Nucleus accumbens (tissue), 56 donors: ENCODE results near the gene LZTR1.
"Not testable (repeated sequence)": the region's sequence is repeated elsewhere in the genome, so short reads cannot be mapped to it uniquely, and the experiment has no call there.

ENCODE experiments used
- DNase-seq, 56 donors: peaks; one replicate each; lab custom pipeline; 2025; lab: John Stamatoyannopoulos, UW

LZTR1 gene

DNA sequence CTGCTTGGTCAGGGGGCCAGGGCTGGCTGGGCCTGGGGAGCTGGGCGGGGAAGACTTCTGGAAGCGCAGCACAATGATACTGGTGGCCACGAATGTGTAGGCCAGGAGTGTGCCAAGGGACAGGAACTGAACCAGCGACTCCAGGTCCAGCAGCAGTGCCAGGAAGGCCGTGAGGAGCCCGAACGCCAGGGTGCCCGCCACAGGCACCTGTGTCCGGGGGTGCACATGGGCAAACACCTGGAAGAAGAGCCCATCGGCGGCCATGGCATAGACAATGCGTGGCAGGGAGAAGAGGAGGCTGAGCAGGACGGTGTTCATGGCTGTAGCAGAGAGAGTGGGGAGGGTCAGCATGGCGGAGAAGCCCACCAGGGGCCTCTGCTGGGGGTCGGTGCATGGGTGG, 47.9 kb downstream of the LZTR1 start:
- no peak for DNase-seq

DNA sequence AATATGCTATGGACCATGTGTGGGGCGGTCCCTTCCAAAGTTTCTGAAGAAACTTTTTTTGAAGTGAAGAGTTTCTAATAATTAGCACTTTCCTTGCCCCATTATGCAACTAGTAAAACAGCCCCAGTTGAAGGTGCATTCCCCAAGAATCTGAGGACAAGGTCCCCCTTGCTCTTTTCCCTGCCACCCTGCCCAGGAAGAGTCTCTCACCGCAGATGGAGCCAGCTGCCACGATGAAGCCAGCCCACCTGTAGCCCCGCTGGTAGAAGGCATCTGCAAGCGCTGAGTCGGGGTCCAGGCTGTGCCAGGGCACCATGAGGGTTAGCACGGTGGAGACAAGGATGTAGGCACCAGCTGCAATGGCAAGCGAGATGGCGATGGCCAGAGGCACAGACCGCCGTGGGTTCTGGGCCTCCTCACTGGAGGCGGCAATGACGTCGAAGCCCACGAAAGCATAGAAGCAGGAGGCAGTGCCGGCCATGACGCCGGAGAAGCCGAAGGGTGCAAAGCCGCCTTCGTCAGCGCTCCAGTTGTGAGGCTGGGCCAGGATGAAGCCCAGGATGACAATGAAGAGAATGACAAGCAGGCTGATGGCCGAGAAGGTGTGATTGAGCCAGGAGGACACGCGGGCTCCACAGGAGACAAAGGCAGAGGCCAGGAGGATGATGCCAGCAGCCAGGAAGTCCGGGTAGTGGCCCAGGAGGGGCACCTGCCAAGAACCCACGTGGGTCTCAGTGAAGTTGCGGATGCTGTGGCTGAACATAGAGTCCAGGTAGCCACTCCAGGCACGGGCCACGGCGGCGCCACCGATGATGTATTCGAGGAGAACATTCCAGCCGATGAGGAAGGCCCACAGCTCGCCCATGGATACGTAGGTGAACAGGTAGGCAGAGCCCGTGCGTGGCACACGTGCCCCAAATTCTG, 48.8 kb downstream of the LZTR1 start:
- DNase-seq = no peak

DNA sequence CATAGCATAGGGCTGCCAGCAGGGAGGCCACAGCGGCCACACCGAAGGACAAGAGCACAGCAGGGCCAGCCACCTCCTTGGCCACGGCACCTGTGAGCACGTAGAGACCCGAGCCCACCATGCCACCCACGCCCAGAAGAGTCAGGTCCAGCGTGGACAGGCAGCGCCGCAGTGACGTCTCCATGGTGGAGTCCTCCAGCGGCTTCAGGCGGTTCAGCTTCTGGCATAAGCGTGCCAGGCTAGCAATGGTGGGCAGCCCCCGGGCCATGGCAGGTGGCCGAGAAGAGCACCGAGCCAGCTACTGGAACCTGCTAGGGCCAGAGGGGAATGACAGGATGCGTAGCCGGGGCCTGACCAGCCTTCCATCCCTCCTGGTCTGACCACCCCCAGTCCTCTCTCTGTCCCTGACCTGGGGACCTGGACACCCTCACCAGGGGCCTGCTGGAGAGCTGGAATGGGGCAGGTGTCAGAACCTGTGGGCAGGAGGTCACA, 49.5 kb downstream of the LZTR1 start:
- no peak for DNase-seq

DNA sequence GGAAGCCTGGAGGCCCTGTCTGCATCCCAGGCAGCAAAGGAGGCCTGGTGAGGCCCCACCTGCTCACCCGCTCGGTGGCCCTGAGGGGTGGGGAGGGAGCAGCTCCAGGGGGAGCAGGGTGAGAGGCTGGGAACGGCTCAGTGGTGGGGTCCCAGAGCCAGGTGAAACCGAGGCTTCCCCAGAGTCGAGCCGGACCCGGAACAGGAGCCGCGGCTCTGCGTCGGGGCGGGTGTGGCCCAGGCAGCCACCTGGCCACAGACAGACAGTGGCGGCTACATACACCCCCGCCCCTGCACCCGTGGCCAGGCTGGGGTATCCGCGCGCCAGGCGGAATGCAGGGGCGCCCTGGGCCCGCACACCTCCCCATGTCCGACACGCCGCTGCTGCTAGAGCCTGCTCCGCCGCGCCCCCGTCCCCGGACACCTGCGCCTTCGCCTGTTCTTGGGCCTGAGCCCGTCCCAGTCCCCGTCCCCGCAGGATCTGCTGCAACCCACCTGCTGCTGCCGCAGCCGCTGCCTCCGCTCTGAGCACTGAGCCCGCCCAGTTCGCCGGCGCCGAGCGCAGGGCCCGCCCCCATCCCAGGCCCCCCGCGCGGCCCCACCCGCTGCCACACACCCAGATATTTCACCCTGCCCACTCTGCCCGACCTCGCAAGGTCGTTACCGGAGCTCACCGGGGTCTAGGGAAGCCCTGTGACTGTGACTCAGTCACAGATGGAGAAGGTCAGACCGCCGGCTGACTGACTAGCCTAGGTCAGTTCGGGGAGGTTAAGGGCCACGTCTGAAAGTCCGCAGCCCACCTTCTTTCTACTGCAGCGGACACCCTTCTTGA, 50.2 kb downstream of the LZTR1 start, which contains the start of gene SLC7A4:
SLC7A4 (minus strand) TSS at position 525 of the 831 bp plus-strand sequence. CDS start 749 bp downstream, outside the sequence.
- peak in 11 of 56 donors; percentile 2 to 59 (median 26) for DNase-seq

DNA sequence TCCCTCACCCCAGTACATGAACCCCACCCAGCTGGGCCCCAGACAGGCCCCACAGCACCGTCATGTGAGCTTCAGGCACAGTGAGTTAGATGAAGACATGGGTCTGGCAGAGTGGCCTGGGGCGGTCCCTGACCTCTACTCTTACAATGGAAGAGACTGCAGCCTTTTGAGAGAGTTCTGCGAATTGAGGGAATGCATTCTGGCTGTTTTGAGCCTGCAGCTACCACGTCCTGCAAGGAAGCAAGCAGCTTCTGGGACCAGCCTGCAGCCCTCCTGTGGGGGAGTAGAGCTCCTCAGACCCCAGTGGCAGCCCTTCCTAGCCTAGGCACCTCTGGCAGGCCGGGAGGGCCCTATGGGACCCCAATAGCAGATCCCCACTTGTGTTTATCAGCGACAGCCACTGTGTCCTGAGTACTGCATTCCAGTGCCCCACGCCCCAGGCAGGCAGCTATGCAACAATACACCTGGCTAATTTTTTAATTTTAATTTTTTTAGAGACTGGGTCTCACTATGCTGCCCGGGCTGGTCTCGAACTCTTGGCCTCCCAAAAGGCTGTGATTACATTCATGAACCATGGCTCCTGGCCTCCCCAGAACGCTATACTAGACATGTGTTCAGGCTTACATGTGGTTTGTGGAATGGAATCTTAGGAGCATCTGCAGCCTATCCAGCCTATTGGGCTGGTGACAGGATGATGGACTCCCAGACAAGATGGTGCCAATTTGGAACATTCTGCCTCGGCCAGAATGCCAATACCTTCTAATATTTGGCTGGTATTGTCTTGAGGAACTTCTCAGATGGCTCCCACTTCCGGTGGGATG, 51.0 kb downstream of the LZTR1 start:
- DNase-seq = no peak

DNA sequence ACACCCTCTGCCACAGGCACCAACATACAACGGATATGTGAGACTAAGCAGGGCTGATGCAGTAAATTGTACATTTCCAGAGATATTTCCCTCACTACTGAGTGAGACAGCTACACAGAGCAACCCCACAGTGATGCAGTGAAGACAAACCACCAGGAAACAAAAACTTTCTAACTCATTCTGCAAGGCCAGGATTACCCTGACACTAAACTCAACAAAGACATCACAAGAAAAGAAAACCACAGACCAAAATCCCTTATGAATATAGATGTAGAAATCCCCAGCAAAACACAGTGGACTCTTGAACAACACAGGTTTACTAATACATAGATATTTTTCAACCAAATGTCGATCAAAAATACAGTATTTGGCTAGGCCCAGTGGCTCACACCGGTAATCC, 51.8 kb downstream of the LZTR1 start:
- no peak for DNase-seq

DNA sequence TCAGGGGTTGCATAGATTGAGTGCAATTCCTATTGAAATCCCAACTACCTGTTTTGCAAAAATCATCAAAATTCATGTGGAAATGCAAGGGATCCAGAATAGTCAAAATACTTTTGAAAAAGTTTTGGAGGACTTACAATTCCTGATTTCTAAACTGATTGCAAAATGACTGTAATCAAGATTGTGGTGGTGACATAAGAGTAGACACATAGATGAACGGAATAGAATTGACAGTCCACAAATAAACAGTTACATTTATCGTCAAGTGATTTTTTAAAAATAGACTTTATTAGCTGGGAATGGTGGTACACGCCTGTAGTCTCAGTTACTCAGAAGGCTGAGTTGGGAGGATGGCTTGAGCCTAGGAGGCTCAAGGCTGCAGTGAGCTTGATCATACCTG, 52.9 kb downstream of the LZTR1 start:
- no peak for DNase-seq

DNA sequence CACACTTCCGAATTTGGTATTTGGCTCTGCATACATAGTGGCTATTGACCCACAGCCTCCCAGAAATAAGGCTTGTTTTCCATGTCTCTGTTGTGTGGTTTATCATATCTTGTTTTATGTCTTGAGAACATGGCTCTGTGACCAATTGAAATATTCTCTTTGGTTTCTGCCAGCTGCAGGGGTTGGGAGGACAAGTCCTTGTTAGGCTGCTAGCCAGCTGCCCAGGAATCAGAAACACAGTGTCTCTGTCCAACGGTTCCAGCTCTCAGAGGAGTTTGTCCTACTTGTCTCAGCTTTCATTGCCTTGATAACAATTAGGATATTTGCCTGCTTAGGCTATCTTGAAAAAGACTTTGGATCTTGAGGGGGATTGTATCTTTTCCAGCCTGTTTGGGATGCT, 56.3 kb downstream of the LZTR1 start:
- DNase-seq = no peak

DNA sequence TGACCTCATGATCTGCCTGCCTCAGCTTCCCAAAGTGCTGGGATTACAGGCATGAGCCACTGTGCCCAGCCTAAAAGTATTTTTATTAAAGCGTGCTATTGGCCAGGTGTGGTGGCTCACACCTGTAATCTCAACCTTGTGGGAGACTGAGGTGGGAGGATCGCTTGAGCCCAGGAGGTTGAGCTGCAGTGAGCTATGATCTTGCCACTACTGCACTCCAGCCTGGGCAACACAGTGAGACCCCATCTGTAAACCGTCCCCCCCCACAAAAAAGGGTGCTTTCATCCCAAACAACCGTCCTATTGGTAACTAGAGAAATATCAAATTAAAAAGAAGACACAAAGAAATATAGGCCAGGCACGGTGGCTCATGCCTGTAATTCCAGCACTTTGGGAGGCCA, 57.1 kb downstream of the LZTR1 start:
- DNase-seq = not testable (repeated sequence)

DNA sequence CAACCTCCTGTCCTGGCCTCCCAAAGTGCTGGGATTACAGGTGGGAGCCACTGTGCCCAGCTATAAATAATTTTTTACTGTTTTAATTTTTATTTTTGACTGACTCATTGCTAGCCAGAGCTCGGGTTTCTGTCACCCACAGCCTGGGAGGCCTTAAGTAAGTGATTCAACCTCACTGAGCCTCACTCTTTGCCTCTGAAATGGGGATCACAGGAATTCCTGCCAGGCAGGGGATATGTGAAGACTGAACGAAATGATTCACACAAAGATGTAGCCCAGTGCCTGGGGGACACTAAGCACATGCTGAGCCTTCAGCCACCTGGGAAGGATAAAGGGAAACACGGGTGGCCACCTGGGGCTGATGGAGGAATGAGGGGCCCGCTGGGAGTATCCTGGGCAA, 59.8 kb downstream of the LZTR1 start:
- no peak for DNase-seq

DNA sequence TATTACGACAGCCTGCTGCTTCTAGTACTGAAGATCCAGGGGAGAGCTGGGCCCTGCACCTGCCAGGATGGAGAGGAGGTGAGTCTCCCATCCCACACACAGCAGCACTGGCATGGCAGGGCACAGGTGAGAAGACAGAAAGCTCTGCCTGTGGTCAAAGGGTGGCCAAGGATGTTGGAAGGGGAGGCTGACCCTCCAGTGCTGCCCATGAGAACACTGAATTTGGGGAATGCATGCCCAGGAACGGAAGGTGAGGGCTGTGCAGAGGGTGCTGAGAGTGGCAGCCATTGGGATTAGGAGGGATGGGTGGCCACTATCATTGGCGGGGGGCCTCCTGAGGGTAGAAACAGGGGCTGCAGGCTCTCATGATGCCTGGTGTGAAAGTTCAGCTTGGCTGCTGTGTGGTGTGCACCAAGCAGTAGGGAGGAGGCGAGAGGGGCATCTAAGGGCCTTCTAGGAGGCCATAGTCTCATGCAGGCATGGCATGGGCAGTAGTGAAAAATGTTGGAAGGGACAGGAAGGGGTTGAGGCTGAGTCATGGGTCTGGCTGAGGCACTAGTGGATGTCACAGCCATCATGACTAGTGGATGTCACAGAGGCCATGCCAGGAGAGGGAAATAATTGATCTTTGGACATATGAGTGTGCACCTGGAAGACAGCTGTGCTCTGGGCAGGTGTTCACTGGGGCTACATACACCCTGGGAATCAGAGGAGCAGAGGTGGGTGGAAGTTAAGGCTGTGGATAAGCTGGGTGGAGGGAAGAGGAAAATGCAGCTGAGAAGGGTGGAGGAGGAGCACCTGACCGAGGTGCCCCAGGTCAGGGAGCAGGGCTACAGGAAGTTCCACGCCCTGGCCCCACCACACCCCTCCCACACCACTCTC, 61.1 kb downstream of the LZTR1 start:
- DNase-seq = no peak

DNA sequence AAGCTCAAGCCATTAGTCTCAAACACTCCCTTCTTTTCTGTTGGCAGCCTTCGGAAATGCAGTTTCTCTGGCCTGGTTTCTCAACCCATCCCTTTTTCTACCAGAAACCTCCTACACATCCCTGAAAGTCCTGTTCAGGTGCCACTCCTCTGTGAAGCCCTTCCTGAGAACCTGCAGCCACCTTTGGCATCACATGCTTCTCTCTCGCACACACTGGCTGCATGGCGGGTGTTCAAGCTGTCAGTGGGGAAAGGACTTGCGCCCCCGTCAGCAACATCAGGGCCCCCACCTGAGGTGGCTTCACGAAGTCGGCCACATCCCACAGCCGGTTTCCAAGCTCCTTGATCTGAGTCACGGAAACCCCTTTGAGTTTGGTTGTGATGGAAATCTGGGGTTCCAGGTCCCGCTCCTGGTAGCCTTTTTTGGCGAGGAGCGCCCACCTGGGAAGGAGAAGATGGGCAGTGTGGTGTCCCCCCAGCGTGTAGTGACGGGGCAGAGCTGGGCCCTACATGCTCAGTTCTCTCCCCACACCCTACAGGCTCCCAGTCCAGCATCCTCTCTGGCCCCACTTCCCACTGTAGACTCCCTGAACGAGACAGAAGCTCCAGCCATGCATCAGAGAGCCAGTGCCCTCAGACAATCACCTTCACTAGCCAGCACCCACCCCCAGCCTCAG, 61.9 kb downstream of the LZTR1 start:
- DNase-seq = no peak

DNA sequence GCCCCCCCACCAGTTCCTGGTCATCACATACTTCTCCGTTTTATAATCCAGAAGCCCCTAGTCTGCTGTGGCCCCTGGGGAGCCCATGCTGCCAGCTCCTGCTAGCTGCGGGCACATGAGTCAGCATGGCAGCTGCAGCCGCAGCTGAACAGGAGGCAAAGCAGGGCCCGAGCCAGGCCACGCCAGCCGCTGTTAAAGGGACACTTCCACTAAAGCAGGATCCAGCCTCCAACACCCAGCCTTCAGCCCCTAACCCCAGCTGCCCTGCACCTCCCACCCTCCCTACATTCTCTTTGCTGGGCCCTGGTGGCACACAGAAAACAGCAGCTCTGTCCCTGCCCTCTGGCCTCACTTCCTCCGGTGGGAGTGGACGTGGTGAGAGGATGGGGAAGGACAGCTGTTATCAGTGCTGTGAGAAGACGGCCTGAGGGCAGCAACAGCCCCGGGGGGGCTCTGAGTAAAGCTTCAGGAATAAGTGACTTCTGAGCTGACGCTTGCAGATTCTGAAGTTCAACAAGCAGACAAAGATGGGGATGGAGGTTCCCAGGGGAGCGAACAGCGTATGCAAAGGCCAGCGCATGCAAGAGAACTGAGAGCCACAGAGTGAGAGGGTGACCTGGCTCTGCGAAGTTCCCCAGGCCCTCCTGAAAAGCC, 63.0 kb downstream of the LZTR1 start:
- DNase-seq = peak in 6 of 56 donors; percentile 5 to 34 (median 26)

DNA sequence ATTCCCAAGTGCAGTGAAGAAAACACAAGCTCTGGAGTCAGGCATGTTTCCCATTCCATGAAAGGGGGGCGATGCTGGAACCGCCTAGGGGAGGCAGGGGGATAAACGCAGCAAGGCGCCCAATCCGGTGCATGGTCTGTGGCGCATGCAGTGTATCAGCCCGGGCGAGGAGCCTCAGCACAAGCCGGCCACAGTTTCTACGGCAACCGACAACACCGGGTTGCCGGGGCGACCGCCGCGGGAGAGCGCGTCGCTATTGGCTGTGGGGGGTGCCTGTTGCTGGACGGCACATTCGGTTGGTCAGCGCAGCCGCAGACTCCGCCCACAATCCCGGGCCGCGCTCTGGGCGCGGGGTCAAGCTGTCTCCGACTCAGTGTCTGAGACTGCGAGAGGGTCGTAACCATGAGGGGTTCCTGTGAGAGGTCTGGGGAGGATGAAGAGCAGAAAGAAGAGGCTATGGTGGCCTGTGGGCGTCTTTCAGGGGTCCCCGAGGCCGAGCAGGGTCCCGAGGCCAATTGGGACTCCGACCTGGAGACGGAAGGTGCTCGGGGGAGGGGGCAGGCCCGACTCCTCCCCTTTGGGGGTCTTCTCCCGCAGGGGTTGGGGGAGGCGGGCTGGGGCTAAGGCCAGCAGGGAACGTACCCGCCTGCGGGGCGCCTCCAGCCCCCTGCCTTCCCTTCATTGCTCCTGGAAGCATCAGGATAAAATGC, 63.6 kb downstream of the LZTR1 start, which contains the start of gene LRRC74B:
LRRC74B (plus strand) TSS at position 362 of the 710 bp plus-strand sequence; CDS start at position 403, 41 bp downstream.
- DNase-seq = peak; percentile 13 to 95 (median 80)

DNA sequence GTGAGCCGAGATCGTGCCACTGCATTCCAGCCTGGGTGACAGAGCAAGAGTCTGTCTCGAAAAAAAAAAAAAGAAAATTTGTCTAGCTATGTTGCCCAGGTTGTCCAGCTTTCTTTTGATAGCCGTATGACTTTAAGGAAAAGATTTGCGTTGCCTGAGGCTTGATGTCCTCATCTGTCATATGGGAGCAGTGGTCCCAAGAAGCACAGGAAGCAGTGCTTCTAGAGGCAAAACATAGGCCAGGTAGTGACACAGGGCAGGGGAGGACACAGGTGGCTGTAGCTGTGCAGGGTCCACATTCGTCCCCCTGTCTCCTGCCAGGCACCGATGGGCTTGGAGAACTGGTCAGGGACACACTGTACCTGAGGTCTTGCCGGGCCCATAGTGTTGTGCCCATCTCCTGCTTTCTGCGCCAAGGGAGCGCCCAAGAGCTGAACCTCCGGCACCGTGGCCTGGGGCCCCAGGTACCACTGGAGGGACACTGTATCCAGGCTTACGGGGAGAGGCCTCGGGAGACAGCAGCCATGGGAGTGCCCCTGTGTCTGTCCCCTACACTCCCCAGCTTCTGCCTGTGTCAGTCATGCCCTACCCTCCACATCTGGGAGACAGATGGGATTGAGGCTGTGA, 65.1 kb downstream of the LZTR1 start:
- DNase-seq = no peak

DNA sequence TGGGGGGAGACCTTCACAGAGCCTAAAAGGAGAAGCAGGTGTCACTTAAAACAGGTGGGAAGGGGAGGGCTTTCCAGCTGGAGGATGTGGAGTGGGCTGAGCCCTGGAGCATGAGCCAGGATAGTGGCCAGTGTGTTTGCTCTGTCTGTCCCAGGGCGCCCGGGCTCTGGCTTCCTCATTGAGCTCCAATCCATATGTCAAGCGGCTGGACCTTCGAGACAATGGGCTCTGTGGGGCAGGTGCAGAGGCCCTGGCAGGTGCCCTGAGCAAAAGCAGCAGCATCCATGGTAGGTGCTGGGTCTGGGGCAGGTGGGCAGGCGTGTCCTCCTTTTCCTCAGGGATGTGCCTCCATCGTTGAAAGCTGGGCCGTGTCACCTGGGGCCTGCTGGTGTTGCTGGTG, 65.6 kb downstream of the LZTR1 start:
- no peak for DNase-seq

DNA sequence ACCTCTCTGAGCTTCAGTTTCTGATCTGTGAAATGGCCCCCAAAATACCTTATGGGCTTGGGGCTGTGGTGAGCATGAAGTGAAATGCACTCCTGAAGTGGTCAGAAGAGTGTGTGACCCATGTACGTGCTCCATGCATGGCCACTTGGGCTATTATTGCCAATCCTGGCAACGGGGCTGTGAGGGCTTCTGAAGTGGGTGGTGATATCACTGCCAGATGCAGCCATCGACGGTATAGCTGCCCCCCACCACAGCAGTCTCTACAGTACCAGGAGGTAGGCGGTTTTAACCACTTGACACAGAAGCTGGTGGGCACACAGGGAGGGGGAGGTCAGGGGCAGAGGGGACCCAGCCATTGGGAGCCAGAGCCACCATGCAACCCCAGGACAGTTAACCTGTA, 66.4 kb downstream of the LZTR1 start:
- DNase-seq = not testable (repeated sequence)
